Measurements from ENCODE around the gene NEK8.

- no peak for TF ChIP-seq ZNF263 (CRISPR knock-in tag; IDR thresholded peaks at IDR 0.05; ENCODE audit: borderline replicate concordance)
- TF ChIP-seq JUND (IDR thresholded peaks at IDR 0.05; ENCODE audit: borderline replicate concordance, low read depth, low read length) = no peak
- TF ChIP-seq JUND (tag; IDR thresholded peaks at IDR 0.05; ENCODE audit: borderline replicate concordance, low read depth, low read length) = no peak
- TF ChIP-seq, protein P1, sequence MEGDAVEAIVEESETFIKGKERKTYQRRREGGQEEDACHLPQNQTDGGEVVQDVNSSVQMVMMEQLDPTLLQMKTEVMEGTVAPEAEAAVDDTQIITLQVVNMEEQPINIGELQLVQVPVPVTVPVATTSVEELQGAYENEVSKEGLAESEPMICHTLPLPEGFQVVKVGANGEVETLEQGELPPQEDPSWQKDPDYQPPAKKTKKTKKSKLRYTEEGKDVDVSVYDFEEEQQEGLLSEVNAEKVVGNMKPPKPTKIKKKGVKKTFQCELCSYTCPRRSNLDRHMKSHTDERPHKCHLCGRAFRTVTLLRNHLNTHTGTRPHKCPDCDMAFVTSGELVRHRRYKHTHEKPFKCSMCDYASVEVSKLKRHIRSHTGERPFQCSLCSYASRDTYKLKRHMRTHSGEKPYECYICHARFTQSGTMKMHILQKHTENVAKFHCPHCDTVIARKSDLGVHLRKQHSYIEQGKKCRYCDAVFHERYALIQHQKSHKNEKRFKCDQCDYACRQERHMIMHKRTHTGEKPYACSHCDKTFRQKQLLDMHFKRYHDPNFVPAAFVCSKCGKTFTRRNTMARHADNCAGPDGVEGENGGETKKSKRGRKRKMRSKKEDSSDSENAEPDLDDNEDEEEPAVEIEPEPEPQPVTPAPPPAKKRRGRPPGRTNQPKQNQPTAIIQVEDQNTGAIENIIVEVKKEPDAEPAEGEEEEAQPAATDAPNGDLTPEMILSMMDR (IDR thresholded peaks at IDR 0.05 in 2 of 3, conservative IDR thresholded peaks at IDR 0.05 in 1 of 3; ENCODE audit: insufficient read depth in 2 of 3, low read depth in 1 of 3, low read length in 3 of 3) = no peak
Measured at GRCh38 chr17:28698253-28698941, 30.2 kb upstream of the NEK8 start.

All from K562 (cell line).